SKM-1 (cell line): ENCODE measurements around the gene FBXL22.

Experiments used
- DNase-seq: peaks from one replicate; lab custom pipeline; 2025; ENCODE audit not compliant: unreplicated experiment; lab: John Stamatoyannopoulos, UW

The FBXL22 gene

GRCh38 chr15:63597038-63597790 is at the start of gene FBXL22:
Gene FBXL22 (plus strand): TSS chr15:63597387. CDS start chr15:63597393, 6 bp downstream.
- no peak for DNase-seq

GRCh38 chr15:63551400-63551799 is 45.8 kb upstream of the FBXL22 start:
- no peak for DNase-seq

GRCh38 chr15:63553388-63553791 is 43.8 kb upstream of the FBXL22 start:
- DNase-seq, result no peak

GRCh38 chr15:63554337-63554927 is 42.8 kb upstream of the FBXL22 start:
- no peak for DNase-seq

GRCh38 chr15:63555507-63555906 is 41.7 kb upstream of the FBXL22 start:
- DNase-seq, result no peak

- DNase-seq, result no peak
Observed at GRCh38 chr15:63556246-63556645, 40.9 kb upstream of the FBXL22 start.

GRCh38 chr15:63556736-63557135 is 40.5 kb upstream of the FBXL22 start:
- no peak for DNase-seq

- no peak for DNase-seq
Observed at GRCh38 chr15:63559753-63560152, 37.4 kb upstream of the FBXL22 start.

- no peak for DNase-seq
Observed at GRCh38 chr15:63560741-63561448, 36.3 kb upstream of the FBXL22 start.

GRCh38 chr15:63564093-63564492 is 33.1 kb upstream of the FBXL22 start:
- DNase-seq, result no peak

GRCh38 chr15:63565536-63566186 is 31.5 kb upstream of the FBXL22 start:
- no peak for DNase-seq

- DNase-seq, result no peak
Observed at GRCh38 chr15:63572749-63573464, 24.3 kb upstream of the FBXL22 start.

GRCh38 chr15:63573533-63573932 is 23.7 kb upstream of the FBXL22 start:
- no peak for DNase-seq

GRCh38 chr15:63575312-63575711 is 21.9 kb upstream of the FBXL22 start:
- DNase-seq, result no peak

- no peak for DNase-seq
Observed at GRCh38 chr15:63576441-63576840, 20.7 kb upstream of the FBXL22 start.

GRCh38 chr15:63582179-63582578 is 15.0 kb upstream of the FBXL22 start:
- no peak for DNase-seq

GRCh38 chr15:63582718-63583426 is 14.3 kb upstream of the FBXL22 start:
- no peak for DNase-seq

GRCh38 chr15:63586790-63587189 is 10.4 kb upstream of the FBXL22 start:
- no peak for DNase-seq

- DNase-seq, result no peak
Observed at GRCh38 chr15:63587527-63587926, 9.7 kb upstream of the FBXL22 start.

GRCh38 chr15:63588826-63589225 is 8.4 kb upstream of the FBXL22 start:
- no peak for DNase-seq
